Pancreas (tissue), 10 donors: ENCODE data around the gene CLPTM1L. TPM values are rescaled to one million over a fixed set of nuclear protein-coding genes. Genes with fewer than 3 reads are reported as not detected.
"Not testable (repeated sequence)": the region's sequence is repeated elsewhere in the genome, so short reads cannot be mapped to it uniquely, and the experiment has no call there.

Source experiments
- ATAC-seq, 4 donors: fragments of 200-7000 bp; cut with Tn5 transposase; one replicate each; pipeline versions ENCODE4 v1.8.0 to v1.9.1; 2020; ENCODE audit warnings: mild to moderate bottlenecking in 4 of 4, moderate library complexity in 4 of 4
- DNase-seq, 6 donors: peaks; one replicate each; pipeline ENCODE4 v3.0.0-alpha.2; 2020
- FAIRE-seq: peaks from 2 replicates; lab custom pipeline; 2012; peaks lifted over from hg19 to GRCh38; lab: Jason Lieb, UNC
- H3K27ac ChIP-seq, 4 donors: fragments of 200-600 bp; sonication (generic); 1 replicate in 3 of 4; 2 replicates in 1 of 4; pipeline versions ENCODE4 v1.5.0 to v1.8.0; 2020
- H3K27me3 ChIP-seq, 4 donors: fragments of 200-600 bp; one replicate each; pipeline ENCODE4 v1.8.0; 2021
- H3K36me3 ChIP-seq, 3 donors: fragments of 200-600 bp; sonication (generic) in 1 of 3; one replicate each; pipeline versions ENCODE4 v1.5.0 to v1.8.0; 2020 to 2021
- H3K4me1 ChIP-seq, 3 donors: fragments of 200-600 bp; one replicate each; pipeline ENCODE4 v1.8.0; 2021
- H3K4me3 ChIP-seq, 4 donors: fragments of 200-600 bp; sonication (generic) in 2 of 4; one replicate each; pipeline versions ENCODE4 v1.5.0 to v1.8.0; 2020 to 2021
- H3K9me3 ChIP-seq, 4 donors: fragments of 200-600 bp; one replicate each; pipeline ENCODE4 v1.8.0; 2021
- WGBS, 2 donors: extraction: QIAGEN DNeasy Blood & Tissue Kit; methylation state at CpG; one replicate each; pipeline ENCODE4 v1.1.7; 2013; 5-methylcytosine and 5-hydroxymethylcytosine counted together
- intact Hi-C, 3 donors: fragments of 100-400 bp; cut with DNase I; formaldehyde crosslinking; loops; one replicate each; pipeline versions ENCODE4 v1.11.1 to v1.14.2; 2022
- polyA plus RNA-seq, 2 donors: library from polyadenylated mRNA; stranded (reverse); fragments of 200-250 nt; gene quantifications; one replicate each; pipeline ENCODE4 v1.2.3, GENCODE V29; 2013
- total RNA-seq, 6 donors: library from RNA; stranded (reverse); fragmentation: NEBNext Ultra II Directional in 4 of 6; extraction: Animal tissue kit (Norgen Biotek cat#: 25700) in 4 of 6; gene quantifications; one replicate each; pipeline versions ENCODE4 v1.2.1 to v1.2.4, GENCODE V29; 2021 to 2023
- TF ChIP-seq, protein P1 (sequence below), 4 donors: fragments of 200-600 bp; sonication (generic) in 3 of 4; IDR thresholded peaks; one replicate each; pipeline versions ENCODE4 v1.5.0 to v1.8.0; 2021; ENCODE audit warnings: antibody characterized with exemption in 4 of 4
- donor health status: healthy with polysubstance abuse.
- donor health status: DM: no; HTN: no; CAD: no; lungs with moderate emphysema.
- donor health status: DM: no; HTN: no; CAD: no.
- donor health status: control.
- donor health status: control.
- donor health status: Bipolar disorder and iron deficiency.
- donor health status: DM: yes; HTN: yes; CAD: no.
- donor health status: DM: no; HTN: no; CAD: no.
- donor health status: DM: no; HTN: no; CAD: no.
- donor health status: DM: yes; HTN: yes; CAD: no.

The CLPTM1L gene
- total and polyA plus RNA-seq, 8 donors = 39.5 to 63.0 (median 53.2) TPM

DNA sequence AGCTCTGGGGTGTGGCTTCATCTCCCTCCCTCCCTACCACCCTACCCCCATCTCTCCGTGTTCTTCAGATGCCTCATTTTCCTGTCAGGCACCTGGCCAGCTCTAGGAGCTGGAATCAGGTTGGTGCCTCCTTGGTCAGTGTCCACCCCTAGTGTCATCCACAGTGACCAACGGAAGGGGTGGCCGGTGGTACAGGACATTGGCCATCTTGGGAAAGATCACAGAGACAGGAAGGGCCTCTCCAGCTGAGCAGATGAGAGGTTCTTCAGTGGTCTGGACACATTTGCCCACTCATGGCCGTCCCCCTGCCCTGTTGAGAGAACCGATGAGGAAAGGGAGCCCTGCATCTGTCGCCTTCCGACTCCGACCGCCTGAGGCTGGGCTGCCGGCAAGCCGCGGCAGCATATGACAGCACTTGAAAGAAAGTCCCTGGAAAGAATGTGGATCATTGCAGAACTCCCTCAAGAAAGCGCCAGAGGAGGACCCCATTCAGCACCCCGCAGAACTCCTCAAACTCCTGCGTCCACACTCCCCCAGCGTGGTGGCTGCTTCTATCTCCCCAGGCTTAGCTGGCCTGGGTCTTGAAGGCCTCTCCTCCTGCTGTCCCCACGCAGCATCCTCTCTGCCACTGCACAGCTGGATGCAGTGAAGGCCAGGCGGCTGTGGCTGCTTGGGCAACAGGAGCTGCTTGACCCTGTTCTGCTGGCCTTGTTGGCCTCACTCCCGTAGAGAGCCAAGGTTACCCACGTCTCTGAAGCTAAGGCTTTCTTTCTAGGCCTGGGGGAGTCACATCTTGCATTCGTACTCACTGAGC, 1.9 kb upstream of the CLPTM1L start:
- Histone ChIP-seq H3K27me3 (no peaks in the 10 kb centered on the region), H3K4me3 (no peak overlapping the region), H3K36me3 (no peaks in the 10 kb centered on the region), H3K4me1 (peaks cover 0 to 19% (median 8%) of the 10 kb centered on the region in 3 donors), H3K27ac (no peak overlapping the region), H3K9me3 (no peaks in the 10 kb centered on the region)
- no peak for DNase-seq
- intact Hi-C loops = no loop called here
- no peak for ATAC-seq
- WGBS, 2 donors = 83 to 90% methylated on average over 21 of the region's 21 CpGs
- TF ChIP-seq, protein P1, sequence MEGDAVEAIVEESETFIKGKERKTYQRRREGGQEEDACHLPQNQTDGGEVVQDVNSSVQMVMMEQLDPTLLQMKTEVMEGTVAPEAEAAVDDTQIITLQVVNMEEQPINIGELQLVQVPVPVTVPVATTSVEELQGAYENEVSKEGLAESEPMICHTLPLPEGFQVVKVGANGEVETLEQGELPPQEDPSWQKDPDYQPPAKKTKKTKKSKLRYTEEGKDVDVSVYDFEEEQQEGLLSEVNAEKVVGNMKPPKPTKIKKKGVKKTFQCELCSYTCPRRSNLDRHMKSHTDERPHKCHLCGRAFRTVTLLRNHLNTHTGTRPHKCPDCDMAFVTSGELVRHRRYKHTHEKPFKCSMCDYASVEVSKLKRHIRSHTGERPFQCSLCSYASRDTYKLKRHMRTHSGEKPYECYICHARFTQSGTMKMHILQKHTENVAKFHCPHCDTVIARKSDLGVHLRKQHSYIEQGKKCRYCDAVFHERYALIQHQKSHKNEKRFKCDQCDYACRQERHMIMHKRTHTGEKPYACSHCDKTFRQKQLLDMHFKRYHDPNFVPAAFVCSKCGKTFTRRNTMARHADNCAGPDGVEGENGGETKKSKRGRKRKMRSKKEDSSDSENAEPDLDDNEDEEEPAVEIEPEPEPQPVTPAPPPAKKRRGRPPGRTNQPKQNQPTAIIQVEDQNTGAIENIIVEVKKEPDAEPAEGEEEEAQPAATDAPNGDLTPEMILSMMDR (IDR thresholded peaks at IDR 0.05) = no peak
- FAIRE-seq = no peak

DNA sequence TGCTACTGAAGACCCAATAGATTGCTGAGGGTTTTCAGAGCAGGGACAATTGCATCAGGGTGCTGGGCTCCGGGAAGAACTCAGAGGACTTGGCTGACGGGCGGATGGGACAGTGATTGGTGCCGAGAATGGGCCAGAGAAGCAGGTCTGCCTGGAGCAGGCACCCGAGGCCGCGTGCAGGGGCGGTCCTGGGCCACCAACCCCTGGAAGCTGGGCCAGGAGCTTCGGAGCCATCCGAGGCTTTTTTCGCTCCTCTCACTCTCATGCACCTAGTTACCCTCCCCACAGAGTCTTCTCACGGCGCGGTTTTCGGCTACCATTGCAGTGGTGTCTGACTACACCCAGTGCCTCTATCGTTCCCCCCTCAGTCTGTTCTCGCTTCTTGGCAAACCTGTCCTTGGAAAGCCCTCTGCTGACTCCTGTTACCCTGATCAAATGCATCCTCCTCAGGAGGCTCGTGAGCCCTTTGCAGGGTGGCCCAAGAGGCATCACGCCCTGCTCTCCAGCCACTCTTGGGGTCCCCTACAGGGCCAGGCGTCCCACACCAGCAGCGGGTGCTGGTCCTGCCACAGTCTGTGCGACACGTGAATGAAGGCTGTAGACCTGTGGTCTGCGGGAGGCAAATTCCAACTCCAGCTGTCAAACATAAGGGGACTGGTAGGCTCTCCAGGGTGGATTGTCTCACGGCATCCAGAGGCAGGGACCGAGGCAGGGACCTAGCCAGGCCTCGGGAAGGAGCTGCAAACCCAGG, 1.2 kb upstream of the CLPTM1L start:
- ATAC-seq (no peak), DNase-seq (no peak), FAIRE-seq (no peak)
- Histone ChIP-seq H3K4me3 (peak overlapping the region; percentile 79 to 95 (median 90)), H3K27me3 (no peaks in the 10 kb centered on the region), H3K36me3 (peaks cover 0 to 7% (median 3%) of the 10 kb centered on the region in 3 donors), H3K4me1 (peaks cover 0 to 19% (median 8%) of the 10 kb centered on the region in 3 donors), H3K27ac (no peak overlapping the region), H3K9me3 (no peaks in the 10 kb centered on the region)
- 67 to 74% methylated on average over 27 of the region's 27 CpGs for WGBS, 2 donors
- intact Hi-C loops = no loop called here
- TF ChIP-seq, protein P1 (IDR thresholded peaks at IDR 0.05) = no peak

DNA sequence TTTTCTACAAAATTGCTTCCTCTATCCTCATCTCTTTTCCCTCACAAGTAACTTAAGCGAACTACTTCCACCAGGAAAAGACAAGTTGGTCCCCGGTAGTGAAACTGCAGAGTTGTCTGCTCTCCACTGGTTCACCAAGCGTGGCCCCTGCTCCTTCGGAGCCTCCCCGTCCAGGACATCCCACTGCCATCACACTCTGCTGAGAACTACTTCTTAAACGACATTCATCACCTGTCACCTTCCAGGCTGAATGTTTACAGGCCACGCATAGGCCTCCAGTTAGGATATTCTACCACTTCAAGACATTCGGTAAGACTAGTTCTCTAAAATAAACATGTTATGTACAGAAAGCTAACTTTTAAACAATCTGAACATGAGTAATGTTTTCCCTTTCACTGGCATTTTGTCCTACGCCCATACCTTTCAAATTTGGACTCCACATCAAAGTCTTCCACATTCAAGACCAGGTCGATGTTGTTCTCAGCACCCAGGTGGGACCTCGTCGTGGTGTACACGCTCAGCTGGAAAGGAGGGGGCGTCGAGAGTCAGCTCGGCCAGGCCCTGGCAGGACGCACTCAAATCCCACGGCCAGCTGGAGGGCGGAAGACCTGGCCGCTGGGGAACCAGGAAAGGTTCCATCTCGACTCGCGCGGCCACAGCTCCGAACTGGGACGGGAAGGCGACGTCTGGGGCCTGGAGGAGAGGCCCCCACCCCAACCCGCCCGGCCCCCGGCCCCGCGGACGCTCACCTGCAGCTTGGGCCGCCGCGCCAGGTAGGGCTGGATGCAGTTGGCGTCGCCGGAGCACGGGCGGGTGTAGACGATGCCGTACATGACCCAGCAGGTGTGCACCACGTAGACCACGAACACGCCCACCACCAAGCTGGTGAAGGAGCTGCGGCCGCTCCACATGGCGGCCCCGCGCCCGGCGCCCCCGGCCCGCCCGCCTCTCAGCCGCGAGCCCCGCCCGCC, 683 bp downstream of the CLPTM1L start:
- intact Hi-C loops = no loop called here
- 3 to 4% methylated on average over 59 to 61 of the region's 61 CpGs for WGBS, 2 donors
- peak in 3 of 4 donors; percentile 6 to 14 (median 12) for ATAC-seq
- DNase-seq = peak in 3 of 6 donors; percentile 38 to 80 (median 64)
- TF ChIP-seq, protein P1 (IDR thresholded peaks at IDR 0.05) = no peak
- Histone ChIP-seq H3K9me3 (no peaks in the 10 kb centered on the region), H3K4me3 (peak overlapping the region; percentile 70 to 95 (median 90)), H3K4me1 (peaks cover 0 to 19% (median 8%) of the 10 kb centered on the region in 3 donors), H3K36me3 (peaks cover 0 to 16% (median 3%) of the 10 kb centered on the region in 3 donors), H3K27ac (no peak overlapping the region), H3K27me3 (no peaks in the 10 kb centered on the region)
- FAIRE-seq = no peak

DNA sequence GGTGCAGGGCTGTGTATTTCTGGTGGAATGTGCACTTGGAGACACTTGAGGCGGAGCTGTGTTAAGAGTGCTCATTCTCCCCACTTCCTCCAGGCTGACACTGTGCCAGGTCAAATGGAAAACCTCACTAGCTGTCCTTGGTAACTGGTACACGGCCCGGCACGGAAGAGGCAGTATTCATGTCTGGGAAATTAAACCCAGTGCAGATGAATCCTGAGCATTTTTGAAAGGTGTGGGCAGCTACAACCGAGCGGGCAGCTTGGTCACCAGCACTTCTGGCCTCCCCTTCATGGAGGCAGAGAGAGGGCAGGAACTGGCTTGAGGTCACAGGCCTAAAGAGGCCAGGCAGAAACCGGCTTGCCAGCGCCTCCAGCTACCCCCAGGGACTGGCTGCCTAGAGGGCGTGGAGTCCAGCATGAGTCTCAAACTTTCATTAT, 1.6 kb downstream of the CLPTM1L start:
- FAIRE-seq (no peak), DNase-seq (peak in 1 of 6 donors; percentile 52), ATAC-seq (no peak)
- Histone ChIP-seq H3K4me1 (peaks cover 0 to 19% (median 8%) of the 10 kb centered on the region in 3 donors), H3K9me3 (no peaks in the 10 kb centered on the region), H3K27ac (no peak overlapping the region), H3K36me3 (peaks cover 3 to 21% (median 5%) of the 10 kb centered on the region in 3 donors), H3K27me3 (no peaks in the 10 kb centered on the region), H3K4me3 (peak overlapping the region in 2 of 4 donors; percentile 89 to 95)
- TF ChIP-seq, protein P1 (IDR thresholded peaks at IDR 0.05) = no peak
- 45 to 56% methylated on average over 9 of the region's 9 CpGs for WGBS, 2 donors
- intact Hi-C loops = no loop called here

DNA sequence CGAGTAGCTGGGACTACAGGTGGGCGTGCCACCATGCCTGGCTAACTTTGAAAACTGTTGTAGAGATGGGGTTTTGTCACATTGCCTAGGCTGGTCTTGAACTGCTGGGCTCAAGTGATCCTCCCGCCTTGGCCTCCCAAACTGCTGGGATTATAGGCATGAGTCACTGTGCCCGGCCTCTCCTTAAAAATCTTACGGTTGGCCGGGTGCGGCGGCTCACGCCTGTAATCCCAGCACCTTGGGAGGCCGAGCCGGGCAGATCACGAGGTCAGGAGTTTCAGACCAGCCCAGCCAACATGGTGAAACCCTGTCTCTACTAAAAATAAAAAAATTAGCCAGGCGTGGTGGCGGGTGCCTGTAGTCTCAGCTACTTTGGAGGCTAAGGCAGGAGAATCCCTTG, 2.2 kb downstream of the CLPTM1L start:
- WGBS, 2 donors = 92 to 93% methylated on average over 14 of the region's 14 CpGs
- ATAC-seq, H3K27ac ChIP-seq, H3K9me3 ChIP-seq, FAIRE-seq, H3K4me3 ChIP-seq, H3K27me3 ChIP-seq, intact Hi-C loops: not testable (repeated sequence)
- Histone ChIP-seq H3K36me3 (peaks cover 3 to 27% (median 8%) of the 10 kb centered on the region in 3 donors), H3K4me1 (peaks cover 0 to 19% (median 8%) of the 10 kb centered on the region in 3 donors)
- peak in 1 of 6 donors; percentile 46 for DNase-seq
